ENCODE results near the gene TNFAIP8. TPM values are rescaled to one million over a fixed set of nuclear protein-coding genes. Genes with fewer than 3 reads are reported as not detected.

The TNFAIP8 gene
- total RNA-seq, 2 donors from 2014 or later, result 29.6 to 39.5 TPM

DNA sequence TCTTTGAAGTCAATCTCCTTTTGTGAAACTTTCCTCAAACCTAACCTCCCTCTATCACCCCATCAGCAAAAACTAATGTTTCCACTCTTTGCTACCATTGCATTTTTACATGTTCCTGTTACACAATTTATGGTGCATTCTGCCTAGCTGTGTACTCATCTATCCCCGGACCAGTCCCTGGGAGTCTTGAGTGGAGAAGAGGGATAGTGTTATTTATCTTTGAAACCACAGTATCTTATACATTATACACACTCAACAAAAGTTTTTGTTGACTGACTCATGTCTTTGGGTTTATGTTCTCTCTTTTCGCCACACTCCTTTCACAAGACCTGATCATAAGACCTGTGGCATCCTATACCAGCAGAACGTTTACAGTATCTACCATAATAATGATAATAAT, 26.4 kb downstream of the TNFAIP8 start:
- peaks cover 22% of the 10 kb centered on the region for H3K4me1 Mint-ChIP-seq
- no peaks in the 10 kb centered on the region for H3K27me3 ChIP-seq (ENCODE audit: control insufficient read depth, insufficient read depth, low read length, poor library complexity, severe bottlenecking)
- no peaks in the 10 kb centered on the region for H3K9me3 ChIP-seq (ENCODE audit: control insufficient read depth, low read length)
- H3K4me3 ChIP-seq (ENCODE audit: low read length), result no peak overlapping the region
- WGBS, 2 experiments (ENCODE audit: insufficient coverage in 1 of 2, insufficient read length in 1 of 2), result 94% methylated on average over 1 of the region's 3 CpGs; no CpG with 5 or more reads in 1 of the 2 experiments
- DNase-seq, result no peak
- H3K36me3 Mint-ChIP-seq (ENCODE audit: low read depth), result no peaks in the 10 kb centered on the region
- no peak overlapping the region for H3K27ac ChIP-seq (ENCODE audit: low read depth, low read length)
- H3K27ac Mint-ChIP-seq, result no peak overlapping the region
- H3K36me3 ChIP-seq (ENCODE audit: control insufficient read depth, insufficient read depth, low read length), result no peaks in the 10 kb centered on the region
- no peak overlapping the region for H3K9ac ChIP-seq (ENCODE audit: extremely low read depth, low read length, poor library complexity, severe bottlenecking)
- H3K4me3 Mint-ChIP-seq, result no peak overlapping the region
- H3K27me3 Mint-ChIP-seq (ENCODE audit: insufficient read depth), result no peaks in the 10 kb centered on the region
- H3K9me3 Mint-ChIP-seq, result no peaks in the 10 kb centered on the region
- peaks cover 15% of the 10 kb centered on the region for H3K4me1 ChIP-seq (ENCODE audit: control insufficient read depth, insufficient read depth, low read length)
- TF ChIP-seq, protein P1, sequence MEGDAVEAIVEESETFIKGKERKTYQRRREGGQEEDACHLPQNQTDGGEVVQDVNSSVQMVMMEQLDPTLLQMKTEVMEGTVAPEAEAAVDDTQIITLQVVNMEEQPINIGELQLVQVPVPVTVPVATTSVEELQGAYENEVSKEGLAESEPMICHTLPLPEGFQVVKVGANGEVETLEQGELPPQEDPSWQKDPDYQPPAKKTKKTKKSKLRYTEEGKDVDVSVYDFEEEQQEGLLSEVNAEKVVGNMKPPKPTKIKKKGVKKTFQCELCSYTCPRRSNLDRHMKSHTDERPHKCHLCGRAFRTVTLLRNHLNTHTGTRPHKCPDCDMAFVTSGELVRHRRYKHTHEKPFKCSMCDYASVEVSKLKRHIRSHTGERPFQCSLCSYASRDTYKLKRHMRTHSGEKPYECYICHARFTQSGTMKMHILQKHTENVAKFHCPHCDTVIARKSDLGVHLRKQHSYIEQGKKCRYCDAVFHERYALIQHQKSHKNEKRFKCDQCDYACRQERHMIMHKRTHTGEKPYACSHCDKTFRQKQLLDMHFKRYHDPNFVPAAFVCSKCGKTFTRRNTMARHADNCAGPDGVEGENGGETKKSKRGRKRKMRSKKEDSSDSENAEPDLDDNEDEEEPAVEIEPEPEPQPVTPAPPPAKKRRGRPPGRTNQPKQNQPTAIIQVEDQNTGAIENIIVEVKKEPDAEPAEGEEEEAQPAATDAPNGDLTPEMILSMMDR (conservative IDR thresholded peaks at IDR 0.05), result no peak

DNA sequence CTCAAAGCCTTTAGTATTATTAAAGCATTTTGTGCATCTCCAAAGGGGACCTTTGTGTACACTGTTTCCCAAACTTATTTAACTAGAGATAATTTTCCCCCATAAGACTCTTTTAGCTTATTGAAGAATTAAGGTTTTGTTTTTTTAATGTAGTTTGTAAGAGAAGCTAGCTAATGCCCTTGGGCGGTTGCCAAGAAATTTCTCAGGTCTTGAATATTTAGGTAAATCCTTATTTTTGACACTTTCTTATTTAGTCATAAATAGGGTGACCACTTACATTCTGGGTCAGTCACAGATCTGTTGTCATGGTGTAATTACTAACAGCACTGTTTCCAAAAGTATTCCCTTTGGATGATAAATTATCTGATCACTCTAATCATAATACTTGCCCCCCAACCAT, 27.2 kb downstream of the TNFAIP8 start:
- H3K27me3 ChIP-seq (ENCODE audit: control insufficient read depth, insufficient read depth, low read length, poor library complexity, severe bottlenecking), result no peaks in the 10 kb centered on the region
- peaks cover 23% of the 10 kb centered on the region for H3K4me1 Mint-ChIP-seq
- no peaks in the 10 kb centered on the region for H3K36me3 Mint-ChIP-seq (ENCODE audit: low read depth)
- H3K27ac Mint-ChIP-seq, result no peak overlapping the region
- 74% methylated on average over 1 of the region's 1 CpG; no CpG with 5 or more reads in 1 of the 2 experiments for WGBS, 2 experiments (ENCODE audit: insufficient coverage in 1 of 2, insufficient read length in 1 of 2)
- H3K4me3 Mint-ChIP-seq, result no peak overlapping the region
- no peaks in the 10 kb centered on the region for H3K9me3 Mint-ChIP-seq
- H3K9ac ChIP-seq (ENCODE audit: extremely low read depth, low read length, poor library complexity, severe bottlenecking), result no peak overlapping the region
- peaks cover 15% of the 10 kb centered on the region for H3K4me1 ChIP-seq (ENCODE audit: control insufficient read depth, insufficient read depth, low read length)
- no peak for DNase-seq
- H3K36me3 ChIP-seq (ENCODE audit: control insufficient read depth, insufficient read depth, low read length), result no peaks in the 10 kb centered on the region
- H3K9me3 ChIP-seq (ENCODE audit: control insufficient read depth, low read length), result no peaks in the 10 kb centered on the region
- H3K27me3 Mint-ChIP-seq (ENCODE audit: insufficient read depth), result no peaks in the 10 kb centered on the region
- H3K27ac ChIP-seq (ENCODE audit: low read depth, low read length), result no peak overlapping the region
- TF ChIP-seq, protein P1 (conservative IDR thresholded peaks at IDR 0.05), result no peak
- no peak overlapping the region for H3K4me3 ChIP-seq (ENCODE audit: low read length)

DNA sequence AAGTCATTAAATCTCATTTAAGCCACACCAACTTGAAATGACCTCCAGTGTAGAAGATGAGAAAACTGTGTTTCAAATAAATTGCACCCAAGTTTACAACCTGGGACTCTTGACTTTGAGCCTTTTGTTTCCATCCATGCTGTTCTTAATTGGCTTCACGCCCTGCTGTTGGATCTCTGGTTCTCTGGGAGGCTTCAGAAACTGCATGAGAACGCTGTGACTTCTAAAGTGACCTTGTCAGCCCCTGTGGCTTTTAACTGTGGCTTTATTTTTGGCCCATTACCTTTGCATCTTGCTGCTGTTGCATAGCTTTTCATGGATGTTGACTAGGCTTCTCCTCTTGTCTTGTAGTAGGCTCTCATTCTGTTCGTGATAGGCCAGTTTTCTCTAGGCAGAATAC, 29.3 kb downstream of the TNFAIP8 start:
- no peak overlapping the region for H3K27ac Mint-ChIP-seq
- Histone ChIP-seq H3K4me1 (ENCODE audit: control insufficient read depth, insufficient read depth, low read length) (peaks cover 11% of the 10 kb centered on the region), H3K4me3 (ENCODE audit: low read length) (no peak overlapping the region), H3K9me3 (ENCODE audit: control insufficient read depth, low read length) (no peaks in the 10 kb centered on the region), H3K27ac (ENCODE audit: low read depth, low read length) (no peak overlapping the region), H3K36me3 (ENCODE audit: control insufficient read depth, insufficient read depth, low read length) (no peaks in the 10 kb centered on the region), H3K9ac (ENCODE audit: extremely low read depth, low read length, poor library complexity, severe bottlenecking) (no peak overlapping the region), H3K27me3 (ENCODE audit: control insufficient read depth, insufficient read depth, low read length, poor library complexity, severe bottlenecking) (no peaks in the 10 kb centered on the region)
- H3K27me3 Mint-ChIP-seq (ENCODE audit: insufficient read depth), result no peaks in the 10 kb centered on the region
- H3K4me1 Mint-ChIP-seq, result peaks cover 27% of the 10 kb centered on the region
- H3K36me3 Mint-ChIP-seq (ENCODE audit: low read depth), result no peaks in the 10 kb centered on the region
- TF ChIP-seq, protein P1 (conservative IDR thresholded peaks at IDR 0.05), result no peak
- no peak for DNase-seq
- H3K9me3 Mint-ChIP-seq, result no peaks in the 10 kb centered on the region
- WGBS, 2 experiments (ENCODE audit: insufficient coverage in 1 of 2, insufficient read length in 1 of 2), result 65 to 77% methylated on average over 2 to 3 of the region's 3 CpGs
- H3K4me3 Mint-ChIP-seq, result no peak overlapping the region
